Endothelial cell (in vitro differentiated cells): ENCODE measurements around the gene STON1. TPM values are rescaled to one million over a fixed set of nuclear protein-coding genes. Genes with fewer than 3 reads are reported as not detected.
A peak's percentile ranks its signal among the peaks of the same experiment; 100 is the strongest.

ENCODE experiments used
- DNase-seq: peaks from one replicate; pipeline ENCODE4 v3.0.0; 2021; ENCODE audit warnings: low spot score
- H3K27ac Mint-ChIP-seq: one replicate; pipeline ENCODE4 v1.8.0; 2021; ENCODE audit warnings: mixed read lengths, inconsistent platforms; ENCODE audit not compliant: unreplicated experiment
- H3K27me3 Mint-ChIP-seq: one replicate; pipeline ENCODE4 v1.8.0; 2021; ENCODE audit warnings: mild to moderate bottlenecking, moderate library complexity, mixed read lengths, inconsistent platforms; ENCODE audit not compliant: unreplicated experiment
- H3K36me3 Mint-ChIP-seq: one replicate; pipeline ENCODE4 v1.8.0; 2021; ENCODE audit warnings: mild to moderate bottlenecking, low read depth, mixed read lengths, inconsistent platforms; ENCODE audit not compliant: unreplicated experiment
- H3K4me1 Mint-ChIP-seq: one replicate; pipeline ENCODE4 v1.8.0; 2021; ENCODE audit warnings: mild to moderate bottlenecking, mixed read lengths, inconsistent platforms; ENCODE audit not compliant: unreplicated experiment
- H3K4me3 Mint-ChIP-seq: one replicate; pipeline ENCODE4 v1.8.0; 2021; ENCODE audit warnings: mild to moderate bottlenecking, mixed read lengths, inconsistent platforms; ENCODE audit not compliant: unreplicated experiment
- H3K9me3 Mint-ChIP-seq: one replicate; pipeline ENCODE4 v1.8.0; 2021; ENCODE audit warnings: mixed read lengths, inconsistent platforms; ENCODE audit not compliant: unreplicated experiment
- CTCF ChIP-seq: fragments of 200-600 bp; sonication (generic); IDR thresholded peaks from one replicate; pipeline ENCODE4 v1.5.0; 2021; ENCODE audit warnings: antibody characterized with exemption; ENCODE audit not compliant: unreplicated experiment
- total RNA-seq: library from RNA; stranded (reverse); fragmentation: NEBNext Ultra II Directional; extraction: Animal tissue kit (Norgen Biotek cat#: 25700); gene quantifications from one replicate; pipeline ENCODE4 v1.2.1, GENCODE V29; 2021; ENCODE audit not compliant: unreplicated experiment

The STON1 gene
- total RNA-seq, 1 donor from 2014 or later: 3.1 TPM

GRCh38 chr2:48507111-48507510, 22.8 kb upstream of the STON1 start:
- no peak for TF ChIP-seq CTCF
- DNase-seq: no peak
- Mint-ChIP-seq H3K36me3 (peaks cover 7% of the 10 kb centered on the region), H3K9me3 (no peaks in the 10 kb centered on the region), H3K27me3 (no peaks in the 10 kb centered on the region), H3K4me1 (peaks cover 13% of the 10 kb centered on the region), H3K27ac (no peak overlapping the region), H3K4me3 (no peak overlapping the region)

- TF ChIP-seq CTCF: no peak
- no peaks in the 10 kb centered on the region for H3K9me3 Mint-ChIP-seq
- peak; percentile 17 for DNase-seq
- no peaks in the 10 kb centered on the region for H3K27me3 Mint-ChIP-seq
- H3K27ac Mint-ChIP-seq: peak overlapping the region; percentile 98
- no peak overlapping the region for H3K4me3 Mint-ChIP-seq
- H3K4me1 Mint-ChIP-seq: peaks cover 13% of the 10 kb centered on the region
- H3K36me3 Mint-ChIP-seq: peaks cover 10% of the 10 kb centered on the region
These were observed 21.4 kb upstream of the STON1 start for GRCh38 chr2:48508461-48509124.

- TF ChIP-seq CTCF: no peak
- DNase-seq: no peak
- peaks cover 13% of the 10 kb centered on the region for H3K4me1 Mint-ChIP-seq
- no peak overlapping the region for H3K27ac Mint-ChIP-seq
- H3K36me3 Mint-ChIP-seq: peaks cover 10% of the 10 kb centered on the region
- no peaks in the 10 kb centered on the region for H3K27me3 Mint-ChIP-seq
- H3K9me3 Mint-ChIP-seq: no peaks in the 10 kb centered on the region
- H3K4me3 Mint-ChIP-seq: no peak overlapping the region
These were observed 19.6 kb upstream of the STON1 start for GRCh38 chr2:48510329-48510728.

GRCh38 chr2:48511849-48512470, 18.0 kb upstream of the STON1 start:
- H3K36me3 Mint-ChIP-seq: peaks cover 7% of the 10 kb centered on the region
- peaks cover 13% of the 10 kb centered on the region for H3K4me1 Mint-ChIP-seq
- H3K9me3 Mint-ChIP-seq: no peaks in the 10 kb centered on the region

More at GRCh38 chr2:48511849-48512470, 18.0 kb upstream of the STON1 start:
- no peak overlapping the region for H3K4me3 Mint-ChIP-seq
- no peak for DNase-seq
- no peak for TF ChIP-seq CTCF
- no peaks in the 10 kb centered on the region for H3K27me3 Mint-ChIP-seq
- H3K27ac Mint-ChIP-seq: no peak overlapping the region
